Esophagus (tissue), 2 donors: Measurements from ENCODE around the gene CHD1. TPM values are rescaled to one million over a fixed set of nuclear protein-coding genes. Genes with fewer than 3 reads are reported as not detected.
"Not testable (repeated sequence)": the region's sequence is repeated elsewhere in the genome, so short reads cannot be mapped to it uniquely, and the experiment has no call there.

Experiments used
- H3K27ac ChIP-seq, 2 donors: one replicate each; pipeline ENCODE4 v1.5.1; 2013; ENCODE audit warnings: low read depth in 2 of 2, mild to moderate bottlenecking in 2 of 2, inconsistent platforms in 1 of 2, low read length in 1 of 2, moderate library complexity in 1 of 2
- H3K27me3 ChIP-seq, 2 donors: one replicate each; pipeline ENCODE4 v1.6.1; 2013; ENCODE audit warnings: low read length in 2 of 2, control low read depth in 1 of 2, mild to moderate bottlenecking in 1 of 2; ENCODE audit not compliant: insufficient read depth in 2 of 2, control insufficient read depth in 1 of 2
- H3K36me3 ChIP-seq, 2 donors: one replicate each; pipeline ENCODE4 v1.6.1; 2013; ENCODE audit warnings: low read length in 1 of 2; ENCODE audit not compliant: control insufficient read depth in 2 of 2, insufficient read depth in 2 of 2
- H3K4me1 ChIP-seq, 2 donors: one replicate each; pipeline ENCODE4 v1.6.1; 2013; ENCODE audit warnings: low read length in 1 of 2; ENCODE audit not compliant: control insufficient read depth in 2 of 2, insufficient read depth in 2 of 2
- H3K4me3 ChIP-seq, 2 donors: one replicate each; pipeline ENCODE4 v1.5.1; 2013; ENCODE audit warnings: low read length in 2 of 2, mild to moderate bottlenecking in 2 of 2, low read depth in 1 of 2, moderate library complexity in 1 of 2
- H3K9me3 ChIP-seq, 2 donors: one replicate each; pipeline ENCODE4 v1.6.1; 2013; ENCODE audit warnings: mild to moderate bottlenecking in 2 of 2, low read depth in 1 of 2, low read length in 1 of 2, moderate library complexity in 1 of 2; ENCODE audit not compliant: control insufficient read depth in 2 of 2, insufficient read depth in 1 of 2
- WGBS, 2 donors: extraction: QIAGEN DNeasy Blood & Tissue Kit; methylation state at CpG; one replicate each; pipeline ENCODE4 v1.1.7; 2013; 5-methylcytosine and 5-hydroxymethylcytosine counted together
- polyA plus RNA-seq, 2 donors: library from polyadenylated mRNA; stranded (reverse); fragments of 200-250 nt; gene quantifications; one replicate each; pipeline ENCODE4 v1.2.3, GENCODE V29; 2013
- donor health status: healthy with polysubstance abuse.
- donor health status: Bipolar disorder and iron deficiency.

Gene CHD1
- polyA plus RNA-seq, 2 donors = 10.5 to 11.2 TPM

- Histone ChIP-seq H3K36me3 (no peaks in the 10 kb centered on the region), H3K27ac (no peak overlapping the region), H3K4me3 (no peak overlapping the region), H3K27me3 (no peaks in the 10 kb centered on the region), H3K9me3 (peaks cover 0 to 2% of the 10 kb centered on the region in 2 donors), H3K4me1 (no peaks in the 10 kb centered on the region)
- 84 to 93% methylated on average over 3 of the region's 3 CpGs for WGBS, 2 donors
Measured at GRCh38 chr5:98963019-98963418, 34.2 kb upstream of the CHD1 start.

GRCh38 chr5:98962587-98962986 is 33.8 kb upstream of the CHD1 start:
- Histone ChIP-seq H3K4me1 (no peaks in the 10 kb centered on the region), H3K36me3 (no peaks in the 10 kb centered on the region), H3K27me3 (no peaks in the 10 kb centered on the region), H3K27ac (no peak overlapping the region), H3K4me3 (no peak overlapping the region), H3K9me3 (peaks cover 0 to 2% of the 10 kb centered on the region in 2 donors)

GRCh38 chr5:98961665-98962344 is 33.0 kb upstream of the CHD1 start:
- Histone ChIP-seq H3K9me3 (peaks cover 0 to 2% of the 10 kb centered on the region in 2 donors), H3K27me3 (no peaks in the 10 kb centered on the region), H3K4me3 (no peak overlapping the region), H3K27ac (no peak overlapping the region), H3K36me3 (no peaks in the 10 kb centered on the region), H3K4me1 (no peaks in the 10 kb centered on the region)
- WGBS, 2 donors = 94 to 95% methylated on average over 3 of the region's 3 CpGs

GRCh38 chr5:98957307-98957706 is 28.5 kb upstream of the CHD1 start:
- H3K4me3 ChIP-seq = no peak overlapping the region
- H3K4me1 ChIP-seq = no peaks in the 10 kb centered on the region
- WGBS, 2 donors = 65 to 72% methylated on average over 2 of the region's 2 CpGs
- no peaks in the 10 kb centered on the region for H3K36me3 ChIP-seq
- no peaks in the 10 kb centered on the region for H3K9me3 ChIP-seq
- no peaks in the 10 kb centered on the region for H3K27me3 ChIP-seq
- H3K27ac ChIP-seq = no peak overlapping the region

- H3K27ac ChIP-seq, H3K36me3 ChIP-seq, H3K27me3 ChIP-seq, H3K4me3 ChIP-seq, H3K9me3 ChIP-seq, H3K4me1 ChIP-seq: not testable (repeated sequence)
- 85 to 92% methylated on average over 2 of the region's 3 CpGs for WGBS, 2 donors
Measured at GRCh38 chr5:98955888-98956287, 27.1 kb upstream of the CHD1 start.

- not testable (repeated sequence) for H3K4me1 ChIP-seq, H3K4me3 ChIP-seq, H3K27me3 ChIP-seq, H3K27ac ChIP-seq, H3K9me3 ChIP-seq, H3K36me3 ChIP-seq
- 88 to 100% methylated on average over 2 of the region's 2 CpGs for WGBS, 2 donors
Measured at GRCh38 chr5:98955471-98955870, 26.7 kb upstream of the CHD1 start.

- no peaks in the 10 kb centered on the region for H3K36me3 ChIP-seq
- no peak overlapping the region for H3K4me3 ChIP-seq
- no peak overlapping the region for H3K27ac ChIP-seq
- 85 to 86% methylated on average over 5 of the region's 5 CpGs for WGBS, 2 donors
- H3K4me1 ChIP-seq = no peaks in the 10 kb centered on the region
- H3K9me3 ChIP-seq = no peaks in the 10 kb centered on the region
- H3K27me3 ChIP-seq = no peaks in the 10 kb centered on the region
Measured at GRCh38 chr5:98954392-98955028, 25.7 kb upstream of the CHD1 start.

- Histone ChIP-seq H3K27ac (no peak overlapping the region), H3K9me3 (no peaks in the 10 kb centered on the region), H3K27me3 (no peaks in the 10 kb centered on the region), H3K4me3 (no peak overlapping the region), H3K4me1 (no peaks in the 10 kb centered on the region), H3K36me3 (no peaks in the 10 kb centered on the region)
- WGBS, 2 donors = 93 to 94% methylated on average over 3 of the region's 3 CpGs
Measured at GRCh38 chr5:98942847-98943246, 14.0 kb upstream of the CHD1 start.

- Histone ChIP-seq H3K27ac (no peak overlapping the region), H3K27me3 (no peaks in the 10 kb centered on the region), H3K36me3 (no peaks in the 10 kb centered on the region), H3K9me3 (no peaks in the 10 kb centered on the region), H3K4me3 (no peak overlapping the region), H3K4me1 (no peaks in the 10 kb centered on the region)
- WGBS, 2 donors = 72 to 73% methylated on average over 6 of the region's 6 CpGs
Measured at GRCh38 chr5:98941131-98941883, 12.5 kb upstream of the CHD1 start.
